H9 (cell line): ENCODE data around the gene VWC2. TPM values are rescaled to one million over a fixed set of nuclear protein-coding genes. Genes with fewer than 3 reads are reported as not detected.

Experiments used
- DNase-seq: peaks from one replicate; pipeline ENCODE4 v3.0.0-alpha.2; 2017
- H2AFZ ChIP-seq: one replicate; pipeline ENCODE4 v1.6.1; 2013; ENCODE audit warnings: mild to moderate bottlenecking, low read length, control low read depth, moderate library complexity
- H2AK5ac ChIP-seq: 2 replicates; pipeline ENCODE4 v1.6.1; 2013; ENCODE audit warnings: low read length, control low read depth, mixed read lengths; ENCODE audit not compliant: insufficient read length
- H2BK120ac ChIP-seq: one replicate; pipeline ENCODE4 v1.6.1; 2013; ENCODE audit warnings: low read depth, mild to moderate bottlenecking, low read length, control low read depth, inconsistent platforms; ENCODE audit not compliant: poor library complexity, severe bottlenecking
- H2BK12ac ChIP-seq: 2 replicates; pipeline ENCODE4 v1.6.1; 2013; ENCODE audit warnings: low read length, control low read depth, mixed read lengths, low read depth; ENCODE audit not compliant: insufficient read length
- H2BK15ac ChIP-seq: 2 replicates; pipeline ENCODE4 v1.6.1; 2013; ENCODE audit warnings: low read depth, low read length, control low read depth
- H2BK20ac ChIP-seq: one replicate; pipeline ENCODE4 v1.6.1; 2013; ENCODE audit warnings: low read depth, mild to moderate bottlenecking, low read length, control low read depth, inconsistent platforms; ENCODE audit not compliant: poor library complexity, severe bottlenecking
- H2BK5ac ChIP-seq: 2 replicates; pipeline ENCODE4 v1.6.1; 2013; ENCODE audit warnings: low read length, control low read depth, mixed read lengths; ENCODE audit not compliant: insufficient read length
- H3K14ac ChIP-seq: 2 replicates; pipeline ENCODE4 v1.6.1; 2013; ENCODE audit warnings: low read length, control low read depth; ENCODE audit not compliant: insufficient read depth
- H3K18ac ChIP-seq: 2 replicates; pipeline ENCODE4 v1.6.1; 2013; ENCODE audit warnings: low read depth, mild to moderate bottlenecking, mixed read lengths, low read length, control low read depth; ENCODE audit not compliant: insufficient read length
- H3K23ac ChIP-seq: 2 replicates; pipeline ENCODE4 v1.6.1; 2013; ENCODE audit warnings: low read length, control low read depth, mixed read lengths, low read depth; ENCODE audit not compliant: insufficient read length
- H3K23me2 ChIP-seq: 2 replicates; pipeline ENCODE4 v1.6.1; 2013; ENCODE audit warnings: low read depth, mild to moderate bottlenecking, mixed read lengths, low read length, control low read depth; ENCODE audit not compliant: insufficient read length, poor library complexity, severe bottlenecking
- H3K27ac ChIP-seq: 2 replicates; pipeline ENCODE4 v1.5.1; 2013; ENCODE audit warnings: low read length, control low read depth, mixed read lengths, low read depth; ENCODE audit not compliant: insufficient read length
- H3K27me3 ChIP-seq: 2 replicates; pipeline ENCODE4 v1.6.1; 2013; ENCODE audit warnings: low read length, control low read depth, inconsistent platforms; ENCODE audit not compliant: insufficient read depth
- H3K4ac ChIP-seq: 2 replicates; pipeline ENCODE4 v1.6.1; 2013; ENCODE audit warnings: low read depth, mild to moderate bottlenecking, control low read depth, inconsistent platforms, low read length, moderate library complexity
- H3K4me1 ChIP-seq: 2 replicates; pipeline ENCODE4 v1.6.1; 2013; ENCODE audit warnings: low read length, control low read depth, inconsistent platforms; ENCODE audit not compliant: insufficient read depth
- H3K4me2 ChIP-seq: 2 replicates; pipeline ENCODE4 v1.6.1; 2013; ENCODE audit warnings: low read length, control low read depth, mixed read lengths; ENCODE audit not compliant: insufficient read length, insufficient read depth
- H3K56ac ChIP-seq: 2 replicates; pipeline ENCODE4 v1.6.1; 2013; ENCODE audit warnings: low read depth, mild to moderate bottlenecking, mixed read lengths, low read length, control low read depth; ENCODE audit not compliant: insufficient read length
- H3K79me1 ChIP-seq: 2 replicates; pipeline ENCODE4 v1.6.1; 2013; ENCODE audit warnings: low read depth, mild to moderate bottlenecking, moderate library complexity, low read length, control low read depth, inconsistent platforms; ENCODE audit not compliant: insufficient read depth, poor library complexity, severe bottlenecking
- H3K79me2 ChIP-seq: 2 replicates; pipeline ENCODE4 v1.6.1; 2013; ENCODE audit warnings: low read length, control low read depth, inconsistent platforms; ENCODE audit not compliant: insufficient read depth
- H3K9ac ChIP-seq: 2 replicates; pipeline ENCODE4 v1.6.1; 2013; ENCODE audit warnings: low read length, control low read depth, mixed read lengths; ENCODE audit not compliant: insufficient read length; ENCODE audit errors: extremely low read depth
- H3K9me3 ChIP-seq: one replicate; pipeline ENCODE4 v1.6.1; 2013; ENCODE audit warnings: low read depth, low read length, inconsistent platforms; ENCODE audit not compliant: control insufficient read depth
- H3T11ph ChIP-seq: one replicate; pipeline ENCODE4 v1.6.1; 2013; ENCODE audit warnings: mild to moderate bottlenecking, low read length, control low read depth, inconsistent platforms
- H4K20me1 ChIP-seq: one replicate; pipeline ENCODE4 v1.6.1; 2013; ENCODE audit not compliant: control insufficient read depth, insufficient read length, insufficient read depth
- H4K5ac ChIP-seq: 2 replicates; pipeline ENCODE4 v1.6.1; 2013; ENCODE audit warnings: low read depth, mild to moderate bottlenecking, mixed read lengths, low read length, control low read depth; ENCODE audit not compliant: insufficient read length
- H4K8ac ChIP-seq: replicated peaks from 2 replicates; pipeline ENCODE4 v1.6.1; 2013; ENCODE audit warnings: low read length, control low read depth, mixed read lengths, low read depth; ENCODE audit not compliant: insufficient read length
- H4K91ac ChIP-seq: 2 replicates; pipeline ENCODE4 v1.6.1; 2013; ENCODE audit warnings: low read depth, mild to moderate bottlenecking, moderate library complexity, mixed read lengths, low read length, control low read depth; ENCODE audit not compliant: insufficient read length
- H3K27ac Mint-ChIP-seq, 3 experiments: 2 replicates in 2 of 3; 3 replicates in 1 of 3; pipeline ENCODE4 v1.8.0; 2020 to 2021; ENCODE audit warnings: mixed read lengths in 3 of 3, mild to moderate bottlenecking in 1 of 3, moderate library complexity in 1 of 3
- H3K27me3 Mint-ChIP-seq: 2 replicates; pipeline ENCODE4 v1.8.0; 2021; ENCODE audit warnings: low read depth, mild to moderate bottlenecking, moderate library complexity, mixed read lengths
- H3K36me3 Mint-ChIP-seq, 3 experiments: 2 replicates in 2 of 3; 3 replicates in 1 of 3; pipeline ENCODE4 v1.8.0; 2020 to 2021; ENCODE audit warnings: low read depth in 3 of 3, mixed read lengths in 3 of 3; ENCODE audit not compliant: insufficient read depth in 1 of 3
- H3K4me1 Mint-ChIP-seq, 2 experiments: 2 replicates each; pipeline ENCODE4 v1.8.0; 2020; ENCODE audit warnings: mixed read lengths in 2 of 2
- H3K4me3 Mint-ChIP-seq, 2 experiments: 2 replicates in 1 of 2; 3 replicates in 1 of 2; pipeline ENCODE4 v1.8.0; 2020 to 2021; ENCODE audit warnings: mild to moderate bottlenecking in 2 of 2, mixed read lengths in 2 of 2, moderate library complexity in 1 of 2
- H3K9me3 Mint-ChIP-seq, 2 experiments: 2 replicates in 1 of 2; 3 replicates in 1 of 2; pipeline ENCODE4 v1.8.0; 2020; ENCODE audit warnings: mild to moderate bottlenecking in 2 of 2, mixed read lengths in 2 of 2, moderate library complexity in 1 of 2
- WGBS: extraction: QIAGEN DNeasy Blood & Tissue Kit; methylation state at CpG from one replicate; pipeline ENCODE4 v1.1.7; 2013; ENCODE audit warnings: missing lambda C conversion rate, low lambda C conversion rate, mixed read lengths; ENCODE audit not compliant: insufficient read length; ENCODE audit errors: extremely low coverage; 5-methylcytosine and 5-hydroxymethylcytosine counted together
- total RNA-seq: library from RNA; stranded (reverse); gene quantifications from 2 replicates; pipeline ENCODE4 v1.2.1, GENCODE V29; 2021
- TF ChIP-seq, protein P1 (sequence below): fragments of 200-600 bp; sonication (generic); conservative IDR thresholded peaks from 3 replicates; pipeline ENCODE4 v1.8.0; 2021; ENCODE audit warnings: antibody characterized with exemption, mild to moderate bottlenecking

VWC2 gene
- total RNA-seq, 1 experiment from 2014 or later = 0.02 TPM

DNA sequence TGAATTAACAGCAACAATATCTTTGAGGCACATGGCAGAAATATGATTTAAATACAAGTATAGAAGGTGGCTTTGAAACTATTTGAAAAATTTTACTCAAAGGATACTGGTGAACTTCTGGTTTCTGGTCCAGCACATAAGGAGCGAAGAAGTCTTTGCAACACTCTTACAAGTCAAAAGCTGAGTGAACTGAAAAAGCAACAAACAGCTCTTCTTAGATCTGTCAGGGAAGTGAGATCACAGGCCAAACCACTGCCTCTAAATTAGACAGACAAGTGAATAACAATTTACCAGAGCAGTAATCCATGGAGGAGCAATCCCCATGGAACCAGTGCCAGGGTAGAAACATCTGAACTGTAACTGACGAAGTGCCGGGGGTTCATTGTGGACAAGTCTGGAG, 9.6 kb upstream of the VWC2 start:
- Histone ChIP-seq H2BK120ac (no peak overlapping the region), H2BK12ac (no peak overlapping the region), H2BK20ac (no peak overlapping the region), H3K56ac (no peak overlapping the region), H3K23ac (no peak overlapping the region), H3K9ac (no peak overlapping the region), H3K9me3 (no peaks in the 10 kb centered on the region), H2BK15ac (no peak overlapping the region), H2AK5ac (no peak overlapping the region), H2BK5ac (no peak overlapping the region), H4K20me1 (no peaks in the 10 kb centered on the region), H3K14ac (no peak overlapping the region), H3K4me2 (no peak overlapping the region), H3T11ph (no peak overlapping the region), H3K79me1 (no peaks in the 10 kb centered on the region), H3K27ac (no peak overlapping the region), H4K5ac (no peak overlapping the region), H3K23me2 (no peaks in the 10 kb centered on the region), H3K79me2 (no peaks in the 10 kb centered on the region), H4K91ac (no peak overlapping the region), H4K8ac (no peak overlapping the region), H3K18ac (no peak overlapping the region), H3K27me3 (no peaks in the 10 kb centered on the region), H3K4ac (no peak overlapping the region), H3K4me1 (peaks cover 3% of the 10 kb centered on the region; the same call in 1 of the 2 replicates), H2AFZ (no peak overlapping the region)
- 0 out of 7 replicates have a peak, but pooled peaks cover 0 to 4% (median 0%) of the 10 kb centered on the region in 3 experiments for H3K36me3 Mint-ChIP-seq
- no peak for DNase-seq
- TF ChIP-seq, protein P1, sequence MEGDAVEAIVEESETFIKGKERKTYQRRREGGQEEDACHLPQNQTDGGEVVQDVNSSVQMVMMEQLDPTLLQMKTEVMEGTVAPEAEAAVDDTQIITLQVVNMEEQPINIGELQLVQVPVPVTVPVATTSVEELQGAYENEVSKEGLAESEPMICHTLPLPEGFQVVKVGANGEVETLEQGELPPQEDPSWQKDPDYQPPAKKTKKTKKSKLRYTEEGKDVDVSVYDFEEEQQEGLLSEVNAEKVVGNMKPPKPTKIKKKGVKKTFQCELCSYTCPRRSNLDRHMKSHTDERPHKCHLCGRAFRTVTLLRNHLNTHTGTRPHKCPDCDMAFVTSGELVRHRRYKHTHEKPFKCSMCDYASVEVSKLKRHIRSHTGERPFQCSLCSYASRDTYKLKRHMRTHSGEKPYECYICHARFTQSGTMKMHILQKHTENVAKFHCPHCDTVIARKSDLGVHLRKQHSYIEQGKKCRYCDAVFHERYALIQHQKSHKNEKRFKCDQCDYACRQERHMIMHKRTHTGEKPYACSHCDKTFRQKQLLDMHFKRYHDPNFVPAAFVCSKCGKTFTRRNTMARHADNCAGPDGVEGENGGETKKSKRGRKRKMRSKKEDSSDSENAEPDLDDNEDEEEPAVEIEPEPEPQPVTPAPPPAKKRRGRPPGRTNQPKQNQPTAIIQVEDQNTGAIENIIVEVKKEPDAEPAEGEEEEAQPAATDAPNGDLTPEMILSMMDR = no peak
- WGBS = no CpG with 5 or more reads among the region's 3 CpGs
- H3K9me3 Mint-ChIP-seq = peaks cover 0 to 2% of the 10 kb centered on the region in 2 experiments; a peak in 1 of 5 replicates
- no peak overlapping the region for H3K27ac Mint-ChIP-seq
- no peak overlapping the region for H3K4me3 Mint-ChIP-seq
- H3K27me3 Mint-ChIP-seq = peaks cover 16% of the 10 kb centered on the region
- peaks cover 5 to 16% of the 10 kb centered on the region in 2 experiments for H3K4me1 Mint-ChIP-seq
